ENCODE data around the gene FRMD3.

The FRMD3 gene

DNA sequence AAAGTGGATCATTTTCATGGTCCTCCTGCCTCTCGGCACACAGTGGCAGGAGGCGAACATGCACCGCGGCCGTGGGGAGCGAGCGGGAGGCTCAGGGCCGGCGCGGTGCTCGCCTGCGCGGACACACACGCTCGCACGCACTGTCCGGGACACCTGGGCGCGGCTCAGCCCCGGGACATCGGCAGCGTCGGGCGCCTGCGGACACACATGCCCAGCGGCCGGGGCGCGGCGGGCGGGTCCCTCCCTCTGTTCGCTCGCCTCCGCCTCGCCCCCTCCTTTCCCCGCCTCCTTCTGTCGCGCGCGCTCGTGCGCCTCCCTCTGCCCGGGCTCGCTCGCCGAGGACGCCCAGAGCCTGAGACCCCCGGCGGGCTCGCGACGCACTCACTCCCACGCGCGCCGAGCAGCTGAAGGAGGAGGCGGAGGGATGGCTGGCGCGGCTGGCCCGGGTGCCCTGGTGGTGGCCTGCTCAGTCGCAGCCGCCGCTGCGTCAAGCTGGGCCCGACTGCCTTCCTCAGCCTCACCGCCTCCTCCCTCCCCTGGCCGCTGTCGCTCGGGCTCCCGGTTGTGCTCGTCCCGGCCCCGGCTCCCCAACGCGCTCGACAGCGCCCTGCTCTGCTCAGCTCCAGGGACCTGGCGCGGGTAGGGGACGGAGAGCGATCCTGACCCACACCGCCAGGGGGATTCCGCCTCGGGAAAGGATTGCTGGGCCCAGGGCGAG lies at the start of gene FRMD3:
Gene FRMD3 (minus strand): TSS at position 230 of the 718 bp plus-strand sequence. CDS start 170 bp downstream, at position 60.
- peak; percentile 89 for DNase-seq

DNA sequence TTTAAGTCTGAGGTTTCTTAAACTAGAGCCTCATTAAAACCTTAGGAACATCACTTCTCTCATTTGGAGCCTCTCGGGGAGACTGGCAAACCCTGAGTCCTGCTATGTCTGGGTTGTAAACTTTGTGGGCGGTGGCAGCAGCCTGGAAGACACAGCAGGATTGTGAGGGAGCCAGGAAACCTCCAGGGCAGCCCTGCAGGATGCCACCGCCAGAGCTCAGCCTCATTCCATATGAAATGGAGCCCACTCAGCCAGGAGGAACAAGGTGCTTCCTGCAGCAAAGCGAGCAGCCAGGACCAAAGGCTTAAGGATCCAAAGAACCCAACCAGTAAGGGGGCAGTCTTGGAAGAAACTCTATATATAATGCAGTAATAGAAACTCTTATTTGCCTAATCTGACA lies 46.8 kb upstream of the FRMD3 start:
- no peak for DNase-seq

DNA sequence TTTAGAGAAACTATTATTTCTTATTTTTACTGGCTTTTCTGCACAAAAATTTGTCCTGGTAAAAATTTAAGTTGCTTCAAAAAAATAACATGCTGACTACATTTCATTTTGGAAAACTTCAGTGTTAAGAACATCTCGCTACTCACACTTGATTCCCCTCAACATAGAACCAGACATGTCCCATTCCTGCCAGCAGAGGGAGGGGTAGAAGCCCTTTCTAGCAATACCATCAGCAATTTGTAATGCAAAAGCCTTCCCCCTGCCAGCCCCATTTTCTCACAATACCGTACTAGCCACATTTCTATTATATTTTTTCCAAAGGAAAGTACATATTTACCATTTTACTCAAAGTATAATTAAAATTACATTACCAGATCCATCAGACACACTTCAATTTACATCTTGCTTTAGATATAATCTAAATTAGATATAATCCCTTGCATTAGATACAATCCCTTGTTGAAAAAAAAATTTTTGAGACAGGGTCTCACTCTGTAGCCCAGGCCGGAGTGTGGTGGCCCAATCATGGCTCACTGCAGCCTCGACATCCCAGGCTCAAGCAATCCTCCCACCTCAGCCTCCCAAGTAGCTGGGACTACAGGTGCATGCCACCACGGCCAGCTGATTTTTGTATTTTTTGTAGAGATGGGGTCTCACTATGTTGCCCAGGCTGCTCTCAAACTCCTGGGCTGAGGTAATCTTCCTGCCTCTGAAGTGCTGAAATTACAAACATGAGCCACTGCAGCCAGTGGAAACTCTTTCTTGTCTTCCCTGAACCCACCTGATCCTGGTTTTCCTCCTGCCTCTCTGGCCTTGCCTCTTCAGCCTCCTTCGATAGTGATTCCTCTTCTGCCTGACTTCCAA lies 45.2 kb upstream of the FRMD3 start:
- peak; percentile 81 for DNase-seq

DNA sequence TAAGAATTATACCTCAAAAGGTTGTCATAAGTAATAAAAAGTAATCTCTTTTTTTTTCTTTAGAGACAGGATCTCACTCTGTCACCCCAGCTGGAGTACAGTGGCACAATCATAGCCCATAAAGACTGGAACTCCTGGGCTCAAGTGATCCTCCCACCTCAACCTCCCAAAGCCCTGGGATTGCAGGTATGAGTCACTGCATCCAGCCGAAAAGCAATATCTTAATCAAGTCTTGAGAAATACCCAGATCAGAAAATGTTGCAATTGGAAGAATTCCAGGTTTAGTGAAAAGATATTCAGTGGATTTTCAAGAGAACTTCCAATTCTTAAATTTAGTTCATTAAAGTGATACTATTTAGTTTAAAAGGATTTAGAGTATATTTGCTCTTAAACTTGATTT lies 43.8 kb upstream of the FRMD3 start:
- no peak for DNase-seq

DNA sequence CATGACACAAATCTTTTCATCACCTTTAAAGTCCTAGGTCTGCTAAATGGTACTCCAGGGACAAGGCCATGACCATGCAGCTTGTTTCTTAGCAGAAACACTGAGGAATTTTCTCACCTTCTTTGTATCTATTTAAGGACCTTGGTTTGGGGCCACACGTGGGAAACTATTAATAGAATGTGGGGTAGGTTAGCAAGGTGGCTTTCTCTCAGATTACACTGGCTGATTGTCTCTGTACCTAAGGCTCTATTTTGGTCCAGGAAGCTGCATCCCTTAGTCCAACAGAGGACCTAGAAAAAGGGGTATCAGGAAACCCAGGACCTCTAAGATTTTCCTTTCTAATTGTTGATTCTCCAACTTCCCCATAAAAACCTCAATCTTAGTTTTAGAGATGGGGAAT lies 36.3 kb upstream of the FRMD3 start:
- DNase-seq, result no peak

DNA sequence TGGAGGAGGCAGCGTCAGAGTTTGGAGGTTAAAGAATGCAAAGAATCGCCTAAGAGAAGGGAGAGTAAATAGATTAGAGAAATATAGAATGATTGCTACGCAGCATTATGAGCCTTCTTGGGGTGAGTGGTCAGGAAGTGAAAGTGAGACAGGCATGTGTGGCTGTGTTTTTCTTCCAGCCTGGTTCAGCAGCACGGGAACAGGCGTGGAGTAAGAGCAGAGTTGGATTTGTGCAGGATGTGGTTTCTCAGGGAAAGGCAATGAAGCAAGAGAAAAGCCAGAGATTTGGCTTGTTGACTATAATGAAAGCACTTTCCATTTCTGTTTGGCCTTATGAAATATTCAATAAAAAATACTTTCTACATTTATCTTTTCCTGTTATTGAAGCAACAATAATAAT lies 34.3 kb upstream of the FRMD3 start:
- DNase-seq, result no peak

DNA sequence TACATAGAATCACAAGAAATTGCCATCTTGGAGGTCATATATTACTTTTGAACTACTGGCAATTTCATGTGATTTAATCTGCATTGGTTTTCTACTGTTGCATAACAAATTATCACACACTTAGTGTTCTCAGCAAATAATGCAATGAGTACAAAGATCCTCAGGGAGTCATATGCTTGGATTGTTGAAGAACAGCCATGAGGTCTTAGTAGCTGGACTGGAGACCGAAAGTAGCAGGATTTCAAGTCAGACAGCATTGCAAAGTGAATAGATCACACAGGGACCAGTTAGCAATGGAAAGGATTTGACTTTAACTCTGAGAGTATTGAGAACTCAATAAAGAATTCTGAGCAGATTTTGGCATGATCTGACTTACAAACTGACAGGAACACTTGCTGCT lies 32.2 kb upstream of the FRMD3 start:
- no peak for DNase-seq

DNA sequence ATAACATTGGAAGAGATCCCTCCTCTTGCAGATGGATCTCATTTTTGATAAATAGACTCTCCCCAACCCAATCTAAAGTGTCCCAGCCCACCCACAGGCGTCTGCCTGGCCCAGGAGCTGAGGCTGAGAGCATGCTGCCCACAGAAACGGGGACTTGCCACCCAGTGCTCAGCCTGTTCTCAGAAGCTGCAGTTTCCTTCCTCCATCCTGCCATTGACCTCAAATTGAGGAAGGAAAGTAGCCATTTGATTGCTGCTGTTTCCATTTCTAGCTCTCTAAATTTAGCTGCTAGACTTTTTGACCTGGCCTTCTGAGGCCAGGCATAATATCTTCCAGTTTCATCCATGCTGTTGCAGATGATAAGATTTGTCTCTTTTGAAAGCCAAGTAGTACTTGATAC lies 31.1 kb upstream of the FRMD3 start:
- no peak for DNase-seq

DNA sequence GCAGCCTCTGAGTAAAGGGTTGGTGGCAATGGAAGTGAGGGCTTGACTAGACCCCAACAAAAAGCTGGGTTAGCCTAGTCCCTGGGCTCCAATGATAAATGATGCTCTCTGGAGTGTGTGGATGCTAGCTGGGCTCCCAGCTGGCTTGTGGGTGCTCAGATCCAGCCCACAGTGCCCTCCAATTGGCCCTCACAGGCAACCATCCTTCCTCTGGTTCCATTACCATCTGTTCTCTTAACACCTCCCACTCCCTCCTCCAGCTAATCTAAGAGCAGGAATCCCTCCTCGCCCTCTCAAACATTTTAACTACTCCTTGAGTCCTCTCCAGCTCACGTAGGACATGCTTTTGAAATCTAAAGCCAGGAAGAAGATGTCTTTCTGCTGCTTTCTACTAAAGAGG lies 25.2 kb upstream of the FRMD3 start:
- no peak for DNase-seq

DNA sequence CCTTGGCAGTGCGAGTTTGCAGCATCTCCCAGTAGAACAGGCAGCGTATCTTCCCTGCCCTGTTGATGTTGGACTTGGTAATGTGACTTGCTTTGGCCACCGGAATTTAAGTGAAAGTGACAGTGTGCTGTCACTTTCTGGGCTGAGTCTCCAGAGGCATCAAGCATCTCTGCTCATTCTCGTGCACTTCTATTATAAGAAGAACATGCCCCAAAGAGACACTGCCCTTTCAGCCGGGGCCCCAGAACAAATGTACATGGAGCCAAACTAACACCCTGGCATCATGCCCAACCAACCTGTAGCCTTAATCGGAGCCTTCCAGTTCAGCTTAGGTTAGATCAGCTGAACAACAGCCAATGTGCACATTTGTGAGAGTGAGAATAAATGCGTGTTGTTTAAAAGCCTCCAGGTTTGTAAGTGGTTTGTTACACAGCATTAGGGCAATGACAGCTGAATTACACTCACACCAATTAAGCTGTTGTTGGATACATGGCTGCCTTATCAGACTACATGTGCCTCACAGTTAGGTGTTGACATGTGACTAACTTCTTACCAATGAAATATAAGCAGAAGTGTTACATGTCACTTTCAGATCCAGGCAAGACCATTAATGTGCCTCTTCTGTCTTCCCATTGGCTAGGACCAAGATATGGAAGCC lies 22.1 kb upstream of the FRMD3 start:
- DNase-seq, result peak; percentile 66

DNA sequence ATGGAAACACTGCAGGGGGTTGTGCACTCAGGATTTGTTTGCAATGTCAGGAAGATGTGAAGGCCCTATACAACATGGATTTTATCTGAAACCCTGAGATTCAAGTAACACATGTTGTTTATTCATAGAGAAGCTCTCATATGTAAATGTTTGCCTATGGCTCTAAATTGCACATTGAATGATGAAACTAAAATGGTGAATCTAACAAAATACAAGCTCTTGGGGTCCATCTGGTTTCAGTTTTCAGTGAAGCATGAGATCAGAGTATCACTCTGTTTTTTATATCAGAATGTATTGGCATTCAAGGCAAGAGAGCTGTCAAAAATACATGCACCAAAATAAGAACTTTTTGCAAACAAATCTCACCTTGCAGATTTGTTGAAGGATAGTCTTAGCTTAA lies 19.6 kb upstream of the FRMD3 start:
- DNase-seq, result no peak

DNA sequence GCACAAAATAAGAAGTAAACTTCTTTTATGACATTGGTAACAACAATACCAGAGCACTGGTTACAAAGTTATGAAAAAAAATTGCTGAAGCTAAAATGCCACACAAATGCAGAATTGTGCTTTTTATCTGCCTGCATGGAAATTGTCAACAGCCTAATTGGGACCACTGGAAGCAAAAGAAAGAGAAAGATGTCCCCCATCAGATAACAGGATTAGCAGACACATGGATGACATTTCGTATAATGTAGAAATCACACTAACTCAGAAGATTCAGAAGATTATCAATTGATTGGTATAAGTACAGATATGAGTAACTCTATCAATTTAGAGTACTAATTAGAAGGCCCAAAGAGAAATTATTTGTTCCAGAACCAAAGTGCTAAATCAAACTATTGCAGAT lies 19.1 kb upstream of the FRMD3 start:
- no peak for DNase-seq

DNA sequence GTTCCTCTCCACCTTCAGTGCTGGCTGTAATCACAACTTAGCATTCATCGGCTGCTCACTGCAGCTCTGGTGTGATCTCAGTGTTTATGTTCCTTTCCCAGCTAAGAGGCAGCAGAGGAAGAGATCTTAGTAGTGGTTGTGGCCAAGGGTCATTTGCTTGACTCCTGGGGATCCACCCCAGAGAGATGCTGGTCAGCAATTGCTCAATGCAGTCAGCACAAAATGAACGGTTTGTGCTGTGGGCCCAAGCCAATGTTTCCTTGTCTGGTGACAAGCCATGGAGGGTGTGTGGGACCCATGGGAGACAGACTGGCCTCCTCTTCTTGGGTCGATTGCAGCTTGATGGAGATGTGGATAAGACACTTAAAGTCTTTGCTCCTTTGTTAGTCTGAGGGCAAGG lies 16.1 kb upstream of the FRMD3 start:
- DNase-seq, result no peak

DNA sequence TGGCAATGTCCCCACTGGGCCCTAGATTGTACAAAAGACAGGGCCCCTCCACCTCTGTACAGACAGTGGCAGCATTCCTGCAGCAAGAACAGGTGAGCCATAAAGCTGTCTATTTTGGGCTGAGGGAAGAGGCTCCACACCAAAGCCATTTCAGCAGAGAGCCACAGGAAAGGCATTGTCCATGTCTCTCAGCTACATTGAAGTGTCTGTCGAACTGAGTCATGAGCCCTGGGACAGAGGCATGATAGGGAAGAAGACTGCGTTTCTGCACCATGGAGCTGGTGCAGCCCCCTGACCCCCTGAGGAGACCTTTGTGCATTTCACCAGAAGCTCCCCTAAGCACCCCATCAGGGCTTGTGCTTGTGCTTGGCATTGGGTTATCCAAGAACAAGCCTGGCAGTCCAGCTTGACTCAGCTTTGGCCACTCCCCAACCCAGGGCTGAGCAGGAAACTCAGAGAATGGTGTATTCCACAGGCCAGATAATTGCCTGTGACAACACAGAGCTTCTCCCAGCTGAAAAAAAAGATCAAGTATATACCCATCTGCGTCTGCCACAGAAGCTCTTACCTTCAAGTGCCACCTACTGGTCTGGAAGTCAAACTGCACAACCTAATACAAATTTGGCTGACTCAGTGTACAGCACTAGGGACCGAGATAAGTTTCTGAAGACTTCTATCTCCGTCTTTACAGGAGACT lies 5.9 kb upstream of the FRMD3 start:
- DNase-seq, result peak; percentile 53

DNA sequence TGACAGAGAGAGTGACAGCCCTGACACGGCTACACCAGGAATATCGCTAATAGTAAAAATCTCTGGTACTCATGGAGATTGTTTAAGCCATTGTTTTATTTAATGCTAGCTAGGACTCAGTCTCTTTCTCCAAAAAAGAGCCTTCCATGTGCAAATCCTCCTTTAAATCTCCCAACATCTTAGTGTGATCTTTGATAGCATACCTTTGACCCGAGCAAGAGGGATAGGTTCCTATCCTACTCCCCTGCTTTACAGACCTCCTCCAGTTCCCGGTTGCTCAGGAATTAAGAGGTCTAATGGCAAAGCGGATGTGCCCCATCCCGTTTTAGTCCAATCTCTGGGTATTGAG lies 663 bp upstream of the FRMD3 start:
- DNase-seq, result no peak

DNA sequence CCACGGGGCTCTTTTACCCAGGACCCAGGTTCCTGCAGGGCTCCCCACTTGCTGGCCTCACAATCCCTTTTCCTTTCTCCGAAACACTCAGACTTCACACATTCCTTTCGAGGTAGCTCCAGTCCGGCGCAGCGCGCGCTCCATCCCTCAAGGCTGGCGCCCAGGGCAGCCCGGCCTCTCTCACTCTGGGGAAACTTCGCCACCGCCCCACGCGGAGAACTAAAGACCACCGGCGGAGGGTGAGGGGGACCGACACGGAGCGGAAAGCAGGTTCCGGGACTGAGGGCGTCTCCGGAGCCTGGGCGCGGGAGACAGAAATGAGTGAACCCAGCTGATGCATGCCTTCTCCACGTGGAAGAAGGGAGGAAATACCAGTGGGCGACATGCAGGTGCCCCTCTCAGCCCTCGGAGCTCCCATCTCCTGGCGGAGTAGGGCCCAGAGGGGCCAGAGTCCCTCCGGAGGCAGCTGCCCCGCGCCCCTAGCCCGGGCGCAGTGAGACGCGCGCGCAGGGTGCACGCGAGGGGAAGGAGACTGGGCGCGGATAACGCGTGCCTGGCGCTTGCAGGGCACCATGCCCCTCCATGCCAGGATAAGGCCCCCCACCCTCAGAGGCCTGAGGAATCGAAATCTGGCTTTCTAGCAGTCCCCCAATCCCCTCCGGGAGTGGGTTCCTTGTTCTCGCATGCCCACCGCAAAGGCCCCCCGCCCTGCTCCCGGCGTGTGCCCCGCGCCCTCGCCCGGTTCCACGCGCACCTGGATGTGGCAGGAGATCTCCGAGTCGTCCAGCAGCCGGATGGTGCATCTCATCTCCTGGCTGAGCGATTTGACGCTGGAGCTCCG lies 650 bp downstream of the FRMD3 start:
- DNase-seq, result peak; percentile 60

DNA sequence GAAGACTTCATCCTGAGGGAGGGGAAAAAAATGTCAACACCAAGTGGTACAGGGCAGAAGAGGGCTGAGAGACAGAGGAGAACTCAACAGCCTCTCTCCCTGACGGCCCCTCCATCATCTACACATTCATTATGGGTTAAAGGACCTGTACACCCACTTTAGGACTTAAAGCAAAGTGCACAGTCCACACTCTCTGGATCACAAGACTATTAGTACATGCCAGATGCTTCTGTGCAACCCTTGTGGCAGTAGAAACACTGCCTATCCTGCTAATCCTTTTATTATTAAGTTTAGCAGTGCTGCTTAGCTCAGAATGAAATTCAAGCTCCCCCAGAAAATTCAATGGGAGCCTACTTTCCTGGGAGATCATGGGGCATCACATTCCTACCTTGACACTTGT lies 1.9 kb downstream of the FRMD3 start:
- DNase-seq, result peak; percentile 27

DNA sequence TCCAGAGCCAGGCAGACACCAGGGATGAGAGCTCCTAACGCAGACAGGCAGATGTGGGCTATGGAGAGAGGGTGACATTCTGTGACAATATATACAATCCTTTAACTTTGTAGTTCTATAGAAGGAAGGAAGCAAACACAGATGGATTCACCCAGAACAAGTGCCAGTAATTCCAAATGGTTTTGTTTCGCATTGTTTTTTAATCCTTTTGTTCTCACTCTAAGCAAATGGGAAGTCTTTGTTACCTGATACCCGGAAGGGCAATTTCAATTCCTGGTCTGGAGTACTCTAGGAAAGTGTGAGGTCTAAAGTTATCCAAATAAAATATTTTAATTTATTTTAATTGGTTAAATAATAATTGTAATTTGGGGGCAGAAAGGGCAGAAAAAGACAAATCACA lies 2.5 kb downstream of the FRMD3 start:
- no peak for DNase-seq

DNA sequence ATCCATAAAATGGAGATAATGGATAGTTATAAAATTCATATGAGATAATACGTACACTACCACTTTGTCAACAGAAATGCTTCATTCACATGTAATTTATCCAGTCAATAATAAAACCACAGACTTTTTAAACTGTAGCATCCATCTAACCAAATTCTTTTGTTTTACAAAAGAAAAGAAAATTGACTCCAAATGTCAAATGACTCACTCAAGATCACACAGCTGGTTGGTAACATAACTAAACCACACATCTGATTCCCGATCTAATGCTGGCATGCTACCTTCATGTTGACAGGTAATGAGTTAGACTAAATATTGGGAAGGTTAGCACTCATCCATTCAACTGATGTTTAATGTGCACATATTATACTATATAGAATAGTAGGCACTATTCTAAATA lies 4.9 kb downstream of the FRMD3 start:
- no peak for DNase-seq

DNA sequence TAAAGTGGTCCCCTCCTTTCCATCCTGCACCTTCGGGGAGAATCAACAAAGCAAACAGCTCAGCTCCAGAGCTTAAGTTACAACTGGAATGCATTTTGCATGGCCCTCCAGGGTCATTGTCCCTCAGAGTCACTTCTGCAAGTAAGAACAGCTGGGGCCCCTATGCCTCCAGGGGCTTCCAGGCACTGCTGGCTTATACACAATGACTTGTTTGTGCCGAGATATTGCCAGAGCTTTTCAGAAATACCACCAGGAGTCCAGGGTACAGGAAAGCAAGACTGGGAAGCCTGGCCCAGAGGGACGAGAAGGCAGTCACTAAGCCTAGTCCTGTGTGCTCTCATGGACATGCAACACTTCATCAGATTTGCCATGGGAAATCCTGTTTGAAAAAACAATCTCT lies 11.3 kb downstream of the FRMD3 start:
- DNase-seq, result peak; percentile 65

DNA sequence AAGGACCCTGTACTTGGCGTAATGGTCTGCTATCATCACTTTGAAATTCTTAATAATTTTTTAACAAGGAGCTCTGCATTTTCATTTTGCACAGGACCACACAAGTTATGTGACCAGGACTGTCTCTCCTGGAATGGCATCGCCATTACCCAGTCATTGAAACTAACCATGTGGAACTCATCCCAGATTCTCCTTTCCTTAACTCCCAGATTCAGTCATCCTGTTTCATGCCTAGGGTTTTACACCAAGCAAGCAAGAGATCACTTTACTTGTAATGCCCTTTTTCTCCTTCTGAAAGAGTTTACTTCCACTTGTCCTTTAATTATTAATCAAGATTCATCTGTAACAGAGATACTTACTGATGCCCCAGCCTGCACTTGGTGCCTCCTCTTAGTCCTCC lies 12.0 kb downstream of the FRMD3 start:
- no peak for DNase-seq

DNA sequence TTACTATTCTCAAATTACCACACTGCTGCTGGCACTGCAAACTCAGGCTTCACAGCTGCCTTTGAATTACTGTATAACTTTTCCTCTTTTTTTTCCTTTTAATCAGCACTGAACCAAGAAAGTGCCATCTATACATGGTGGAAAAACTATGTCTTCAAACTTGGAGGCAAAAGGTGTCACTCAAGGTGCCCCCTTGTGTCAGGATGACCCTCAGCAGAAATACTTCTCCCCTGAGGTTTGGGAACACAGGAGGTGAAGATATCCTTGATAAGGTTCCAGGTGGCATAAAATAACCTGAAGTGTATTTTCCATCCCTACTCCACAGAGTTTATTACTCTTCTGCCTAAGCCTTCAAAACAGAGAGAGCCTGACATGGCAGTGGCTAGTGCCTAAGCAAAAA lies 14.5 kb downstream of the FRMD3 start:
- no peak for DNase-seq
